GM12878 (cell line): ENCODE measurements around the gene YEATS2. TPM values are rescaled to one million over a fixed set of nuclear protein-coding genes. Genes with fewer than 3 reads are reported as not detected.

Experiments used
- ATAC-seq: fragments of 200-7000 bp; cut with Tn5 transposase; 3 replicates; pipeline ENCODE4 v1.9.1; 2020; ENCODE audit warnings: mild to moderate bottlenecking, moderate library complexity
- BruUV-seq: library from RNA; stranded (reverse); fragments of 400-500 nt; replicated peaks from 2 replicates; lab custom pipeline; 2021; lab: Mats Ljungman, UMichigan
- CTCF ChIA-PET: fragments of 300-600 bp; sonication (Branson Sonifier 250); formaldehyde crosslinking; extraction: SDS; loops from one replicate; lab custom pipeline; 2021; ENCODE audit warnings: inconsistent platforms; lab: Yijun Ruan, JAX
- POLR2A ChIA-PET: fragments of 350-600 bp; formaldehyde crosslinking; extraction: SDS; loops from one replicate; lab custom pipeline; 2021; ENCODE audit warnings: inconsistent platforms; lab: Charles Lee
- RAD21 ChIA-PET: fragments of 300-600 bp; sonication (Branson Sonifier 250); formaldehyde crosslinking; loops from one replicate; lab custom pipeline; 2023; ENCODE audit warnings: antibody characterized with exemption; ENCODE audit not compliant: unreplicated experiment; lab: Charles Lee
- SMC1A ChIA-PET: fragments of 300-600 bp; sonication (Branson Sonifier 250); formaldehyde crosslinking; loops from one replicate; lab custom pipeline; 2023; ENCODE audit not compliant: unreplicated experiment, uncharacterized antibody; lab: Charles Lee
- DNase-seq: peaks from one replicate; pipeline ENCODE4 v3.0.0-alpha.2; 2011; ENCODE audit warnings: low read depth, low spot score
- FAIRE-seq: peaks from 3 replicates; lab custom pipeline; 2011; peaks lifted over from hg19 to GRCh38; lab: Jason Lieb, UNC
- H2AFZ ChIP-seq: 2 replicates; pipeline ENCODE4 v1.6.0; 2011; ENCODE audit warnings: low read depth, low read length, control low read depth; ENCODE audit not compliant: control insufficient read depth
- H3K27ac ChIP-seq: 2 replicates; pipeline ENCODE4 v1.5.1; 2011; ENCODE audit warnings: control low read depth; ENCODE audit not compliant: control insufficient read depth, insufficient read depth
- H3K27me3 ChIP-seq, 2 experiments: replicated peaks in 1 of 2; 2 replicates each; pipeline versions ENCODE4 v1.6.0 to v1.6.1; 2011; ENCODE audit warnings: low read length in 1 of 2; ENCODE audit not compliant: control insufficient read depth in 2 of 2, insufficient read depth in 2 of 2
- H3K36me3 ChIP-seq, 2 experiments: 2 replicates each; pipeline ENCODE4 v1.5.1; 2011; ENCODE audit warnings: low read length in 1 of 2; ENCODE audit not compliant: control insufficient read depth in 2 of 2, insufficient read depth in 2 of 2
- H3K4me1 ChIP-seq: 2 replicates; pipeline ENCODE4 v1.6.1; 2011; ENCODE audit warnings: mild to moderate bottlenecking, low read length, moderate library complexity, mixed read lengths; ENCODE audit not compliant: control insufficient read depth, insufficient read depth
- H3K4me2 ChIP-seq: 2 replicates; pipeline ENCODE4 v1.6.0; 2011; ENCODE audit warnings: control low read depth; ENCODE audit not compliant: control insufficient read depth, insufficient read depth
- H3K4me3 ChIP-seq: fragments of 200-600 bp; sonication (generic); 2 replicates; pipeline ENCODE4 v1.5.1; 2016
- H3K79me2 ChIP-seq: 2 replicates; pipeline ENCODE4 v1.6.0; 2011; ENCODE audit warnings: low read length; ENCODE audit not compliant: control insufficient read depth, insufficient read depth
- H3K9ac ChIP-seq: 2 replicates; pipeline ENCODE4 v1.8.0; 2011; ENCODE audit warnings: low read length, control low read depth, mixed read lengths; ENCODE audit not compliant: control insufficient read depth, insufficient read depth
- H3K9me3 ChIP-seq: replicated peaks from 3 replicates; pipeline ENCODE4 v1.5.1; 2011; ENCODE audit warnings: mild to moderate bottlenecking, low read length; ENCODE audit not compliant: control insufficient read depth, insufficient read depth
- H4K20me1 ChIP-seq: 2 replicates; pipeline ENCODE4 v1.6.0; 2011; ENCODE audit not compliant: control insufficient read depth, insufficient read depth
- CREB1 ChIP-seq: IDR thresholded peaks from 2 replicates; pipeline ENCODE4 v1.6.1; 2012; ENCODE audit warnings: low read depth, mild to moderate bottlenecking, inconsistent platforms
- EGR1 ChIP-seq, 2 experiments: IDR thresholded peaks; 1 replicate in 1 of 2; 2 replicates in 1 of 2; pipeline ENCODE4 v1.6.1; 2011 to 2012; ENCODE audit warnings: low read depth in 2 of 2, low read length in 2 of 2, borderline replicate concordance in 1 of 2, mild to moderate bottlenecking in 1 of 2, moderate library complexity in 1 of 2
- FOXM1 ChIP-seq: IDR thresholded peaks from 2 replicates; pipeline ENCODE4 v1.6.1; 2012; ENCODE audit warnings: low read depth, mild to moderate bottlenecking, inconsistent platforms, low read length, moderate library complexity
- GATAD2B ChIP-seq: fragments of 450-650 bp; conservative IDR thresholded peaks from 2 replicates; pipeline ENCODE4 v1.6.1; 2017; ENCODE audit warnings: low read depth, mild to moderate bottlenecking, moderate library complexity
- HDAC2 ChIP-seq: fragments of 200-600 bp; sonication (generic); IDR thresholded peaks from 2 replicates; pipeline ENCODE4 v1.6.1; 2017
- IRF3 ChIP-seq: fragments of 450-650 bp; IDR thresholded peaks from 2 replicates; pipeline ENCODE4 v1.6.1; 2014; ENCODE audit warnings: mild to moderate bottlenecking
- MTA2 ChIP-seq: fragments of 450-650 bp; IDR thresholded peaks from 2 replicates; pipeline ENCODE4 v1.6.1; 2016; ENCODE audit warnings: low read depth, mild to moderate bottlenecking, moderate library complexity
- MYC ChIP-seq: IDR thresholded peaks from 2 replicates; pipeline ENCODE4 v1.6.1; 2011; ENCODE audit warnings: mild to moderate bottlenecking, low read length, moderate library complexity, inconsistent platforms; ENCODE audit not compliant: insufficient read depth, insufficient replicate concordance, insufficient read length, severe bottlenecking
- NFXL1 ChIP-seq: fragments of 450-650 bp; IDR thresholded peaks from 2 replicates; pipeline ENCODE4 v1.6.1; 2017; ENCODE audit warnings: antibody characterized with exemption, mild to moderate bottlenecking, borderline replicate concordance
- PAX8 ChIP-seq: fragments of 450-650 bp; IDR thresholded peaks from 2 replicates; pipeline ENCODE4 v1.6.1; 2017; ENCODE audit warnings: mild to moderate bottlenecking, moderate library complexity
- RAD21 ChIP-seq: IDR thresholded peaks from 2 replicates; pipeline ENCODE4 v1.6.1; 2011; ENCODE audit warnings: mild to moderate bottlenecking, low read depth, low read length, moderate library complexity; ENCODE audit not compliant: insufficient read depth
- RAD51 ChIP-seq: fragments of 450-650 bp; IDR thresholded peaks from 2 replicates; pipeline ENCODE4 v1.6.1; 2016; ENCODE audit warnings: moderate library complexity, mild to moderate bottlenecking, inconsistent platforms
- STAT3 ChIP-seq: IDR thresholded peaks from 2 replicates; pipeline ENCODE4 v1.6.1; 2011; ENCODE audit warnings: low read depth, low read length, improper control_type of control experiment
- SUPT20H ChIP-seq: IDR thresholded peaks from 2 replicates; pipeline ENCODE4 v1.6.1; 2011; ENCODE audit warnings: low read depth, mild to moderate bottlenecking, low read length, moderate library complexity, borderline replicate concordance; ENCODE audit not compliant: control insufficient read depth
- TBL1XR1 ChIP-seq: IDR thresholded peaks from 2 replicates; pipeline ENCODE4 v1.6.1; 2012; ENCODE audit warnings: low read depth, low read length, improper control_type of control experiment
- ZBED1 ChIP-seq: IDR thresholded peaks from 2 replicates; pipeline ENCODE4 v1.6.1; 2016; ENCODE audit warnings: borderline replicate concordance
- WGBS: methylation state at CpG from one replicate; pipeline ENCODE4 v1.1.6; 2016; ENCODE audit warnings: low lambda C conversion rate; ENCODE audit not compliant: insufficient replicate concordance, insufficient coverage; ENCODE audit errors: missing lambda C conversion rate; 5-methylcytosine and 5-hydroxymethylcytosine counted together
- in situ Hi-C: fragments of 300-500 bp; cut with MboI; formaldehyde crosslinking; loops from 9 replicates; pipeline ENCODE4 v1.14.3; 2018; ENCODE audit warnings: mixed read lengths
- intact Hi-C: fragments of 100-400 bp; cut with micrococcal nuclease; formaldehyde crosslinking; loops from one replicate; pipeline ENCODE4 v1.14.2; 2022; ENCODE audit not compliant: unreplicated experiment
- polyA plus RNA-seq, 11 experiments: library from polyadenylated mRNA; depleted of rRNA in 4 of 11; unstranded in 6 of 11; stranded (reverse) in 5 of 11; fragments of >200 nt; fragmentation: Nextera tagmentation in 4 of 11; fragmentation: Illumina TruSeq in 1 of 11; extraction: Ambion mirVana in 4 of 11; extraction: Trizol in 1 of 11; gene quantifications; 1 replicate in 1 of 11; 2 replicates in 10 of 11; pipeline versions ENCODE4 v1.2.1 to v1.2.3, GENCODE V29; 2011 to 2016; ENCODE audit warnings: inconsistent platforms in 2 of 11, missing spikeins in 2 of 11, low read depth in 1 of 11
- total RNA-seq, 4 experiments: library from RNA; depleted of rRNA in 3 of 4; stranded (reverse); fragments of >200 nt in 3 of 4; fragmentation: Illumina TruSeq in 1 of 4; extraction: Trizol in 1 of 4; gene quantifications; 2 replicates each; pipeline versions ENCODE4 v1.2.1 to v1.2.3, GENCODE V29; 2013 to 2021
- TF ChIP-seq, protein P1 (sequence below): IDR thresholded peaks from 2 replicates; pipeline ENCODE4 v1.6.1; 2012; ENCODE audit warnings: low read depth, low read length, improper control_type of control experiment

YEATS2 gene
- total and polyA plus RNA-seq, 10 of the 15 experiments (the other 5 are each of a cell fraction or from before 2014, with no cell fraction given) = 1.9 to 65.3 (median 25.8) TPM

- 100% methylated on average over 4 of the region's 4 CpGs for WGBS
- H4K20me1 ChIP-seq = no peaks in the 10 kb centered on the region
- H3K27ac ChIP-seq = no peak overlapping the region
- POLR2A ChIA-PET = no interaction called here
- RAD21 ChIA-PET = no interaction called here
- H3K4me2 ChIP-seq = no peak overlapping the region
- no peaks in the 10 kb centered on the region for H3K79me2 ChIP-seq
- TF ChIP-seq ZBED1 = no peak
- TF ChIP-seq, all 136 proteins: peak for 0
- ChIA-PET CTCF (interaction anchor here (1.3 kb wide), 1 partner anchor 45 kb away, joined by 5 read pairs; the partner anchor contains the start of gene PARL), SMC1A (interaction anchor here (0.6 kb wide), 1 partner anchor 309 kb away, joined by 3 read pairs; no protein-coding TSS in a partner anchor)
- H2AFZ ChIP-seq = no peak overlapping the region
- in situ Hi-C loops = no loop called here
- intact Hi-C loops = no loop called here
- peaks cover 2 to 21% of the 10 kb centered on the region in 2 experiments for H3K36me3 ChIP-seq
- no peak overlapping the region for H3K4me3 ChIP-seq
- no peak for ATAC-seq
- no peaks in the 10 kb centered on the region for H3K9me3 ChIP-seq
- FAIRE-seq = no peak
- H3K4me1 ChIP-seq = no peaks in the 10 kb centered on the region
- H3K27me3 ChIP-seq = no peaks in the 10 kb centered on the region
- BruUV-seq = no TSS peak
- no peak overlapping the region for H3K9ac ChIP-seq
- no peak for DNase-seq
These were observed 142.2 kb downstream of the YEATS2 start for GRCh38 chr3:183839751-183840150.

DNA sequence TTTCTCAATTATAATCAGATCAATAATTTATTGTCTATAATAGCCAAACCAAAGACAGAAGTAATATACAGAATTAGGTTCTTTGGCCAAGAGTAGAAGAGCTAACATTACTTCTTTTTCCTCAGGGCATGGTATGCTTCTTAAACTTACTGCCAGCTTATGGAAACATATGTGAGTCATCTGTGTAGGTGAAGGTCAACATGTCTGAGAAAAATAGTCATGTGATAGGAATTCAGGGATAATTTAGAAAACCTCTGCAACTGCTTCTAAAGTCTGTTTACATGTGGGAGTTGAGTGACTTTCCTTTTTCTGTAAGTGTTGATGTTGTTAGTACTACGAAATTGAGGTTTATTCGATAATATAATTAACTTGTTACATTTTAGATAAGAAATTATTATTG is 147.0 kb downstream of the YEATS2 start:
- no peak overlapping the region for H3K27ac ChIP-seq
- H3K79me2 ChIP-seq = no peaks in the 10 kb centered on the region
- H2AFZ ChIP-seq = no peak overlapping the region
- ChIA-PET SMC1A (interaction anchor here (1.4 kb wide), 2 partner anchors 12 to 40 kb away, joined by 3 to 5 read pairs; partner anchors contain the start of gene PARL), RAD21 (no interaction called here), CTCF (interaction anchor here (0.5 to 1.3 kb wide), 2 partner anchors 15 to 428 kb away, joined by 3 read pairs; no protein-coding TSS in a partner anchor), POLR2A (no interaction called here)
- DNase-seq = no peak
- no peaks in the 10 kb centered on the region for H3K27me3 ChIP-seq
- no peak for ATAC-seq
- no peaks in the 10 kb centered on the region for H4K20me1 ChIP-seq
- H3K9ac ChIP-seq = no peak overlapping the region
- in situ Hi-C loops (no loop called here), intact Hi-C loops (no loop called here)
- peaks cover 6 to 27% of the 10 kb centered on the region in 2 experiments for H3K36me3 ChIP-seq
- no peak overlapping the region for H3K4me3 ChIP-seq
- no TSS peak for BruUV-seq
- no peak overlapping the region for H3K4me2 ChIP-seq
- no peaks in the 10 kb centered on the region for H3K9me3 ChIP-seq
- 94% methylated on average over 2 of the region's 2 CpGs for WGBS
- H3K4me1 ChIP-seq = no peaks in the 10 kb centered on the region
- no peak for FAIRE-seq
- no peak for TF ChIP-seq TBL1XR1
- no peak for TF ChIP-seq CREB1
- no peak for TF ChIP-seq MTA2
- TF ChIP-seq, protein P1, sequence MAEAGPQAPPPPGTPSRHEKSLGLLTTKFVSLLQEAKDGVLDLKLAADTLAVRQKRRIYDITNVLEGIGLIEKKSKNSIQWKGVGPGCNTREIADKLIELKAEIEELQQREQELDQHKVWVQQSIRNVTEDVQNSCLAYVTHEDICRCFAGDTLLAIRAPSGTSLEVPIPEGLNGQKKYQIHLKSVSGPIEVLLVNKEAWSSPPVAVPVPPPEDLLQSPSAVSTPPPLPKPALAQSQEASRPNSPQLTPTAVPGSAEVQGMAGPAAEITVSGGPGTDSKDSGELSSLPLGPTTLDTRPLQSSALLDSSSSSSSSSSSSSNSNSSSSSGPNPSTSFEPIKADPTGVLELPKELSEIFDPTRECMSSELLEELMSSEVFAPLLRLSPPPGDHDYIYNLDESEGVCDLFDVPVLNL = no peak
- no peak for TF ChIP-seq IRF3
- no peak for TF ChIP-seq EGR1 (IDR thresholded peaks at IDR 0.05; ENCODE audit: borderline replicate concordance in 1 of 2, low read depth in 2 of 2, low read length in 2 of 2)
- TF ChIP-seq RAD51 = no peak
- TF ChIP-seq SUPT20H = no peak
- TF ChIP-seq MYC = no peak
- TF ChIP-seq HDAC2 = no peak
- TF ChIP-seq RAD21 = no peak
- no peak for TF ChIP-seq NFXL1
- no peak for TF ChIP-seq STAT3
- TF ChIP-seq PAX8 = no peak
- TF ChIP-seq FOXM1 = no peak
- TF ChIP-seq GATAD2B = no peak
